Measurements from ENCODE around the gene SFXN5. TPM values are rescaled to one million over a fixed set of nuclear protein-coding genes. Genes with fewer than 3 reads are reported as not detected.

SFXN5 gene
- total RNA-seq, 1 experiment from 2014 or later = 31.3 TPM

GRCh38 chr2:72956050-72956395 lies 115.5 kb downstream of the SFXN5 start:
- no TSS peak for BruUV-seq (replicated peaks)
- no peak overlapping the region for H3K4me3 ChIP-seq (ENCODE audit: low read depth, low read length)
- no peaks in the 10 kb centered on the region; the same call in 1 of the 2 replicates for H3K36me3 ChIP-seq (ENCODE audit: control insufficient read depth, insufficient read depth, low read length)
- intact Hi-C loops (cut with micrococcal nuclease; ENCODE audit: unreplicated experiment) = no loop called here
- H3K4me1 ChIP-seq = peaks cover 3% of the 10 kb centered on the region; the same call in 1 of the 2 replicates
- H3K27me3 ChIP-seq (replicated peaks; ENCODE audit: control insufficient read depth, insufficient read depth, low read length) = no peaks in the 10 kb centered on the region
- H3K9me3 Mint-ChIP-seq (ENCODE audit: unreplicated experiment) = no peaks in the 10 kb centered on the region
- DNase-seq = no peak
- no peaks in the 10 kb centered on the region for H3K9me3 ChIP-seq
- no peaks in the 10 kb centered on the region for H3K27me3 Mint-ChIP-seq (ENCODE audit: insufficient read depth, unreplicated experiment)
- TF ChIP-seq CTCF (IDR thresholded peaks at IDR 0.05; ENCODE audit: insufficient read depth in 1 of 2, low read depth in 1 of 2, low read length in 1 of 2, severe bottlenecking in 1 of 2, unreplicated experiment in 1 of 2) = no peak
- no peak overlapping the region for H3K27ac Mint-ChIP-seq (ENCODE audit: unreplicated experiment)
- no peaks in the 10 kb centered on the region for H3K4me1 Mint-ChIP-seq (ENCODE audit: low read depth, unreplicated experiment)
- POLR2A ChIA-PET = no interaction called here
- no peak overlapping the region for H3K4me3 Mint-ChIP-seq (ENCODE audit: unreplicated experiment)
- CTCF ChIA-PET = no interaction called here
- H3K36me3 Mint-ChIP-seq (ENCODE audit: insufficient read depth, unreplicated experiment) = no peaks in the 10 kb centered on the region

GRCh38 chr2:72955228-72956049 lies 116.1 kb downstream of the SFXN5 start:
- ChIA-PET CTCF (no interaction called here), POLR2A (no interaction called here)
- BruUV-seq (replicated peaks) = no TSS peak
- H3K27me3 Mint-ChIP-seq (ENCODE audit: insufficient read depth, unreplicated experiment) = no peaks in the 10 kb centered on the region
- H3K27ac Mint-ChIP-seq (ENCODE audit: unreplicated experiment) = no peak overlapping the region
- H3K4me3 Mint-ChIP-seq (ENCODE audit: unreplicated experiment) = no peak overlapping the region
- no peak for TF ChIP-seq CTCF (IDR thresholded peaks at IDR 0.05; ENCODE audit: insufficient read depth in 1 of 2, low read depth in 1 of 2, low read length in 1 of 2, severe bottlenecking in 1 of 2, unreplicated experiment in 1 of 2)
- DNase-seq = no peak
- intact Hi-C loops (cut with micrococcal nuclease; ENCODE audit: unreplicated experiment) = no loop called here
- no peaks in the 10 kb centered on the region for H3K9me3 Mint-ChIP-seq (ENCODE audit: unreplicated experiment)
- Histone ChIP-seq H3K9me3 (no peaks in the 10 kb centered on the region), H3K36me3 (ENCODE audit: control insufficient read depth, insufficient read depth, low read length) (no peaks in the 10 kb centered on the region; the same call in 1 of the 2 replicates), H3K4me1 (peaks cover 3% of the 10 kb centered on the region; the same call in 1 of the 2 replicates), H3K27me3 (replicated peaks; ENCODE audit: control insufficient read depth, insufficient read depth, low read length) (no peaks in the 10 kb centered on the region), H3K4me3 (ENCODE audit: low read depth, low read length) (no peak overlapping the region)
- no peaks in the 10 kb centered on the region for H3K36me3 Mint-ChIP-seq (ENCODE audit: insufficient read depth, unreplicated experiment)
- H3K4me1 Mint-ChIP-seq (ENCODE audit: low read depth, unreplicated experiment) = no peaks in the 10 kb centered on the region

GRCh38 chr2:72954376-72955227 lies 116.9 kb downstream of the SFXN5 start:
- H3K9me3 Mint-ChIP-seq (ENCODE audit: unreplicated experiment) = no peaks in the 10 kb centered on the region
- no peaks in the 10 kb centered on the region for H3K27me3 ChIP-seq (replicated peaks; ENCODE audit: control insufficient read depth, insufficient read depth, low read length)
- peaks cover 5% of the 10 kb centered on the region for H3K36me3 Mint-ChIP-seq (ENCODE audit: insufficient read depth, unreplicated experiment)
- H3K9me3 ChIP-seq = no peaks in the 10 kb centered on the region
- H3K27me3 Mint-ChIP-seq (ENCODE audit: insufficient read depth, unreplicated experiment) = no peaks in the 10 kb centered on the region
- H3K4me1 Mint-ChIP-seq (ENCODE audit: low read depth, unreplicated experiment) = no peaks in the 10 kb centered on the region
- H3K4me3 Mint-ChIP-seq (ENCODE audit: unreplicated experiment) = no peak overlapping the region
- peaks cover 3% of the 10 kb centered on the region; the same call in 1 of the 2 replicates for H3K4me1 ChIP-seq
- intact Hi-C loops (cut with micrococcal nuclease; ENCODE audit: unreplicated experiment) = no loop called here
- ChIA-PET CTCF (no interaction called here), POLR2A (no interaction called here)
- DNase-seq = no peak
- no peaks in the 10 kb centered on the region; the same call in 1 of the 2 replicates for H3K36me3 ChIP-seq (ENCODE audit: control insufficient read depth, insufficient read depth, low read length)
- TF ChIP-seq CTCF (IDR thresholded peaks at IDR 0.05; ENCODE audit: insufficient read depth in 1 of 2, low read depth in 1 of 2, low read length in 1 of 2, severe bottlenecking in 1 of 2, unreplicated experiment in 1 of 2) = no peak
- H3K4me3 ChIP-seq (ENCODE audit: low read depth, low read length) = no peak overlapping the region
- no TSS peak for BruUV-seq (replicated peaks)
- no peak overlapping the region for H3K27ac Mint-ChIP-seq (ENCODE audit: unreplicated experiment)

Measured in Caco-2 (cell line).